ENCODE results near the gene MYH10. TPM values are rescaled to one million over a fixed set of nuclear protein-coding genes. Genes with fewer than 3 reads are reported as not detected.

MYH10 gene
- total and polyA plus RNA-seq, 9 donors, result 30.4 to 117 (median 75.5) TPM

DNA sequence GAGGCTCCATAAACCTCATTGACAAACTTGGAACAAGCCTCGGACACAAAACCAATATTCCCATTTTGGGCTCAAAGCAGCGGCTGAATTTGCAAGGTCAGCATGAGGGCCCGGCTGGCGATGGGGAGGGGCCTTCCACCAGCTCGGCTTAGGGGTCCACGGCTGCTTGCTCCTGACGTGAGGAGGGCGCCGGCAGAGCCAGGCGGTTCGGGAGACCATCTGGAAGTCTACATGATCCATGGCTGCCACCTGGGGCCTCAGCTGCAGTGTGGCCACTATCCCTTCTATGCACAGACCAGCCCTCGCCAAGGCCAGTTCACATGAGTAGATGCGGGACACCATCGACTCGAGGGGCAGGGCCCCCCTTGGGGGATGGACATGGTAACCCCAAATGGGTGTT, 155.7 kb downstream of the MYH10 start:
- no peak for DNase-seq
- no peak for TF ChIP-seq POLR2A (IDR thresholded peaks at IDR 0.05)
- no peaks in the 10 kb centered on the region for H3K36me3 ChIP-seq
- H3K4me3 ChIP-seq, result no peak overlapping the region
- H3K9me3 ChIP-seq, result no peaks in the 10 kb centered on the region
- peaks cover 15% of the 10 kb centered on the region for H3K4me1 ChIP-seq (ENCODE audit: insufficient read depth)
- 83 to 90% (median 86%) methylated on average over 15 of the region's 15 CpGs for WGBS, 3 donors
- no peak overlapping the region for H3K27ac ChIP-seq
- no peaks in the 10 kb centered on the region for H3K27me3 ChIP-seq
- intact Hi-C loops (cut with DNase I), result no loop called here

DNA sequence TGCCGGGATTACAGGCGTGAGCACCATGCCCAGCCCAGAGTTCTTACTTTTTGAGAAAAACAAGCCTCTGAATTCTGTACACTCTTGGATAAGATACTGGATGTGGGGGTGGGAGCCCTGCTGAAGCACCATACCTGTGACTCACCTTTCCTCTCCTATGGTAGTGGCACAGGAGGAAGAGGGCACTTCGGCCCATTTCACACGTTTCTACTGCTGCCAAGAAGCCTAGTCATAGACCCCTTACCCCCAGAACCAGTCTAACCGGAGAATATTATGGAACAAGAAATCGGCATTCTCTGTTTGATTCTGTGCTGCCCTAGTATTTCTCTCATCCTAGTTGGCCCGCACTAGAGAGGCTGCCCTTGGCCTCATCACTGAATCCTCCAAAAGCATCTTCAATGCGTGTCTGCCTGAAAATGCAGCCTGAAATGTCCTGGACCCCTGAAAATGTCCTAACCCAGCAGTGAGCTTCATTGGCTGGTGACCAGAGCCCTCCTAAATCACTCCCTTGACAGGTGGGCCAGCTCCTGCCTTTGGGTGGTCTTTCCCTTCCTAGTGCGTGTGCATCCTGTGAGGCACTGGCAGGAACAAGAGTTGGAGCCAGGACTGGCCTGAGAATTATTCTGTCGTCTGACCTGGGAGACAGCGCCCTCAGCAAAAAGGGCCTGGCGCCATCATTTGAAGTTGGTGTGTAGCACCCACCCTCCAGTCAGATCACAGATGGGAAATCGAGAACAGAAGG, 156.9 kb downstream of the MYH10 start:
- intact Hi-C loops (cut with DNase I), result no loop called here

DNA sequence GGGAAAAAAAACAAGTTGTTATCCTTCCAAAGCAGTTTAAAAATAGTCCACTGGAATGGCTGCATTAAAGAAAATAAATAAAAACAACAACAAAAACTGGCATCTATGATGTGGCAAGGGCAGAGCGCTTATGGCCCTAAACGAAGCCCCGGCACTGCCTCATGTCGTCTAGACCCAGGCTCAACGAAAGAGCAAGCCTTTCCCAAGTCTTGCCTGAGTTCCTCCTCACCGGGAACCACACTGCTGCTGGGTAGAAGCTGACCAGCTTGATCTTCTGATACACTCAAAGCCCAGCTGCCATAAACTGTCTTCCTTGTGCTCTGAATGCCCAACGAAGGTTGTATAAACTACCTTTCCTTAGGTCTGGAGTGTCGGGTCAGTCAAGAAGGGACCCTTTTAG, 157.9 kb downstream of the MYH10 start:
- H3K4me1 ChIP-seq (ENCODE audit: insufficient read depth), result peaks cover 10% of the 10 kb centered on the region
- DNase-seq, result no peak
- 91 to 93% (median 92%) methylated on average over 8 of the region's 8 CpGs for WGBS, 3 donors
- no peaks in the 10 kb centered on the region for H3K27me3 ChIP-seq
- H3K27ac ChIP-seq, result no peak overlapping the region
- intact Hi-C loops (cut with DNase I), result no loop called here
- no peaks in the 10 kb centered on the region for H3K9me3 ChIP-seq
- H3K4me3 ChIP-seq, result no peak overlapping the region
- TF ChIP-seq, protein P1, sequence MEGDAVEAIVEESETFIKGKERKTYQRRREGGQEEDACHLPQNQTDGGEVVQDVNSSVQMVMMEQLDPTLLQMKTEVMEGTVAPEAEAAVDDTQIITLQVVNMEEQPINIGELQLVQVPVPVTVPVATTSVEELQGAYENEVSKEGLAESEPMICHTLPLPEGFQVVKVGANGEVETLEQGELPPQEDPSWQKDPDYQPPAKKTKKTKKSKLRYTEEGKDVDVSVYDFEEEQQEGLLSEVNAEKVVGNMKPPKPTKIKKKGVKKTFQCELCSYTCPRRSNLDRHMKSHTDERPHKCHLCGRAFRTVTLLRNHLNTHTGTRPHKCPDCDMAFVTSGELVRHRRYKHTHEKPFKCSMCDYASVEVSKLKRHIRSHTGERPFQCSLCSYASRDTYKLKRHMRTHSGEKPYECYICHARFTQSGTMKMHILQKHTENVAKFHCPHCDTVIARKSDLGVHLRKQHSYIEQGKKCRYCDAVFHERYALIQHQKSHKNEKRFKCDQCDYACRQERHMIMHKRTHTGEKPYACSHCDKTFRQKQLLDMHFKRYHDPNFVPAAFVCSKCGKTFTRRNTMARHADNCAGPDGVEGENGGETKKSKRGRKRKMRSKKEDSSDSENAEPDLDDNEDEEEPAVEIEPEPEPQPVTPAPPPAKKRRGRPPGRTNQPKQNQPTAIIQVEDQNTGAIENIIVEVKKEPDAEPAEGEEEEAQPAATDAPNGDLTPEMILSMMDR (IDR thresholded peaks at IDR 0.05), result no peak
- no peak for TF ChIP-seq POLR2A (IDR thresholded peaks at IDR 0.05)
- TF ChIP-seq EP300 (IDR thresholded peaks at IDR 0.05), result no peak
- H3K36me3 ChIP-seq, result no peaks in the 10 kb centered on the region

More for the DNA sequence above, 156.9 kb downstream of the MYH10 start:
- Histone ChIP-seq H3K4me3 (no peak overlapping the region), H3K27ac (no peak overlapping the region), H3K36me3 (no peaks in the 10 kb centered on the region), H3K4me1 (ENCODE audit: insufficient read depth) (peaks cover 10% of the 10 kb centered on the region), H3K9me3 (no peaks in the 10 kb centered on the region), H3K27me3 (no peaks in the 10 kb centered on the region)
- no peak for DNase-seq
- WGBS, 3 donors, result 88 to 91% (median 90%) methylated on average over 13 of the region's 13 CpGs
- TF ChIP-seq POLR2A (IDR thresholded peaks at IDR 0.05), result no peak
- TF ChIP-seq EP300 (IDR thresholded peaks at IDR 0.05), result no peak
- TF ChIP-seq, protein P1 (IDR thresholded peaks at IDR 0.05), result no peak

GRCh38 chr17:8470447-8471047, 160.0 kb downstream of the MYH10 start:
- peaks cover 13% of the 10 kb centered on the region for H3K4me1 ChIP-seq (ENCODE audit: insufficient read depth)
- H3K27ac ChIP-seq, result peak overlapping the region; percentile 1 to 47
- TF ChIP-seq, protein P1 (IDR thresholded peaks at IDR 0.05), result no peak
- TF ChIP-seq POLR2A (IDR thresholded peaks at IDR 0.05) (no peak), EP300 (IDR thresholded peaks at IDR 0.05) (no peak)
- H3K27me3 ChIP-seq, result no peaks in the 10 kb centered on the region
- 4 to 10% (median 8%) methylated on average over 20 of the region's 20 CpGs for WGBS, 3 donors
- no peak overlapping the region for H3K4me3 ChIP-seq
- no peaks in the 10 kb centered on the region for H3K36me3 ChIP-seq
- no peaks in the 10 kb centered on the region for H3K9me3 ChIP-seq
- DNase-seq, result peak; percentile 74 to 89 (median 85)
- intact Hi-C loops (cut with DNase I), result no loop called here

GRCh38 chr17:8469964-8470363, 160.6 kb downstream of the MYH10 start:
- Histone ChIP-seq H3K36me3 (no peaks in the 10 kb centered on the region), H3K4me3 (no peak overlapping the region), H3K27me3 (no peaks in the 10 kb centered on the region), H3K27ac (peak overlapping the region; percentile 1 to 47), H3K4me1 (ENCODE audit: insufficient read depth) (peaks cover 14% of the 10 kb centered on the region), H3K9me3 (no peaks in the 10 kb centered on the region)
- DNase-seq, result no peak
- TF ChIP-seq POLR2A (IDR thresholded peaks at IDR 0.05), result no peak
- no peak for TF ChIP-seq EP300 (IDR thresholded peaks at IDR 0.05)
- TF ChIP-seq, protein P1 (IDR thresholded peaks at IDR 0.05), result no peak
- WGBS, 3 donors, result 35 to 43% (median 38%) methylated on average over 12 of the region's 12 CpGs
- intact Hi-C loops (cut with DNase I), result no loop called here

Measured in ovary (tissue), 9 donors.